ENCODE results near the gene HNRNPUL1.

DNA sequence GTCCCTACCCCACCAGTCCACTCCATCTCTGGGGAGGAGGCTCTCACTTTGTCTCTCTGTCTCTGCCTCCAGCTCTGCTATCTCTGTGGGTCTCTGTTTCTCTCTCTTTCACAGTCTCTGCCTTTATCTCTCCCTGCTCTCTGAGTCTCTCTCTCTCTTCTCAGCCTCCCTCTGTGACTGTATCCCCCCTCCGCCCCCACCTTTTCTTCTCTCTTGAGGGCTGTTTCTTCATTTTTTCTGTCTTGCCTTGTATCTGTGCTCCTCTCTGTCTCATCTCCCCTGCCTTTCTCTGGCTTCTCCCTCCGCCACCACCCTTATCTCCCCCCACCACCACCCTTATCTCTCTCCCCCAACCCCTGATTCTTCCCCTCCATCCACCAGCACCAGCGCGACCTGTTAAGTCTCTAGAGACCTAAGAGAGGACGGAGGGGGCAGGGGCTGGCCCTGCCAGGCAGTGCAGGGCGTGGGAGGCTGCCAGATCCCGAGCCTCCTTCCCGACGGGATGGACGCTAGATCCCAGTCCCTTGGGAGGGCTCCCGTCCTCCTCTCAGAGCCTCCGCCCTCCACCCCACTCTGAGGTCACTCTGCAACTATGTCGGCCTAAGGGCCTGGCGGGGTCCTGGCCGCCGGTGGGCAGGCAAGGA, 44.1 kb upstream of the HNRNPUL1 start:
- TF ChIP-seq EZH2phosphoT487 (IDR thresholded peaks at IDR 0.05; ENCODE audit: insufficient read depth, low read depth) (no peak), EZH2 (IDR thresholded peaks at IDR 0.05; ENCODE audit: insufficient read depth, poor library complexity, severe bottlenecking) (no peak)
